CD8-positive, alpha-beta memory T cell (primary cell): ENCODE measurements around the gene PTGR3. TPM values are rescaled to one million over a fixed set of nuclear protein-coding genes. Genes with fewer than 3 reads are reported as not detected.
A peak's percentile ranks its signal among the peaks of the same experiment; 100 is the strongest.

Source experiments
- CTCF ChIA-PET: fragments of 350-600 bp; sonication (Branson Sonifier 250); formaldehyde crosslinking; loops from one replicate; lab custom pipeline; 2021; ENCODE audit warnings: antibody characterized with exemption; lab: Charles Lee
- POLR2A ChIA-PET: fragments of 350-600 bp; sonication (Branson Sonifier 250); formaldehyde crosslinking; loops from one replicate; lab custom pipeline; 2021; ENCODE audit warnings: antibody characterized with exemption; lab: Charles Lee
- DNase-seq, 5 donors: peaks; one replicate each; pipeline versions ENCODE4 v3.0.0 to v3.0.0-alpha.2; 2020 to 2022; ENCODE audit warnings: mixed read lengths in 1 of 5
- H3K27ac ChIP-seq: one replicate; pipeline ENCODE4 v1.7.0; 2013; ENCODE audit warnings: low read depth, mild to moderate bottlenecking, low read length, moderate library complexity
- H3K27me3 ChIP-seq: 2 replicates; pipeline ENCODE4 v1.7.0; 2013; ENCODE audit warnings: low read length, mild to moderate bottlenecking; ENCODE audit not compliant: insufficient read depth, poor library complexity, severe bottlenecking
- H3K36me3 ChIP-seq: 2 replicates; pipeline ENCODE4 v1.7.0; 2013; ENCODE audit warnings: mild to moderate bottlenecking, low read length, moderate library complexity; ENCODE audit not compliant: insufficient read depth
- H3K4me1 ChIP-seq: 2 replicates; pipeline ENCODE4 v1.7.0; 2013; ENCODE audit warnings: mild to moderate bottlenecking, low read length, moderate library complexity; ENCODE audit not compliant: insufficient read depth
- H3K4me3 ChIP-seq: 2 replicates; pipeline ENCODE4 v1.7.0; 2013; ENCODE audit warnings: mild to moderate bottlenecking, low read length
- H3K9me3 ChIP-seq: 2 replicates; pipeline ENCODE4 v1.7.0; 2013; ENCODE audit warnings: mild to moderate bottlenecking, low read length
- H3K27ac Mint-ChIP-seq, 8 donors: one replicate each; pipeline ENCODE4 v1.8.0; 2020 to 2021; ENCODE audit warnings: mixed read lengths in 8 of 8, mild to moderate bottlenecking in 6 of 8, inconsistent platforms in 3 of 8, moderate library complexity in 3 of 8
- H3K27me3 Mint-ChIP-seq, 2 donors: one replicate each; pipeline ENCODE4 v1.8.0; 2020 to 2021; ENCODE audit warnings: mixed read lengths in 2 of 2, mild to moderate bottlenecking in 1 of 2, moderate library complexity in 1 of 2
- H3K36me3 Mint-ChIP-seq, 3 donors: one replicate each; pipeline ENCODE4 v1.8.0; 2020 to 2021; ENCODE audit warnings: mixed read lengths in 3 of 3, inconsistent platforms in 1 of 3, mild to moderate bottlenecking in 1 of 3
- H3K4me1 Mint-ChIP-seq, 3 donors: one replicate each; pipeline ENCODE4 v1.8.0; 2020 to 2021; ENCODE audit warnings: mixed read lengths in 3 of 3, inconsistent platforms in 1 of 3, mild to moderate bottlenecking in 1 of 3
- H3K4me3 Mint-ChIP-seq, 7 donors: one replicate each; pipeline ENCODE4 v1.8.0; 2020 to 2021; ENCODE audit warnings: mixed read lengths in 7 of 7, mild to moderate bottlenecking in 6 of 7, moderate library complexity in 4 of 7, inconsistent platforms in 2 of 7
- H3K9me3 Mint-ChIP-seq, 5 donors: one replicate each; pipeline ENCODE4 v1.8.0; 2020 to 2022; ENCODE audit warnings: mixed read lengths in 5 of 5, mild to moderate bottlenecking in 3 of 5, moderate library complexity in 2 of 5, inconsistent platforms in 1 of 5
- polyA plus RNA-seq: library from polyadenylated mRNA; unstranded; fragments of 300-500 nt; fragmentation: Illumina TruSeq; gene quantifications from one replicate; pipeline ENCODE4 v1.2.3, GENCODE V29; 2021
- total RNA-seq, 2 experiments: library from RNA; stranded (reverse); gene quantifications; one replicate each; pipeline ENCODE4 v1.2.3, GENCODE V29; 2021

Gene PTGR3
- total and polyA plus RNA-seq, 3 experiments from 2014 or later, result 20.3 to 26.3 (median 25.8) TPM

GRCh38 chr18:75162978-75163377 lies 46.0 kb downstream of the PTGR3 start:
- H3K27ac Mint-ChIP-seq, result no peak overlapping the region
- POLR2A ChIA-PET, result no interaction called here
- no peak for DNase-seq
- Histone ChIP-seq H3K4me3 (no peak overlapping the region), H3K27ac (no peak overlapping the region), H3K27me3 (no peaks in the 10 kb centered on the region), H3K4me1 (no peaks in the 10 kb centered on the region), H3K9me3 (no peaks in the 10 kb centered on the region), H3K36me3 (no peaks in the 10 kb centered on the region)
- CTCF ChIA-PET, result no interaction called here
- peaks cover 0 to 2% (median 2%) of the 10 kb centered on the region in 5 donors for H3K9me3 Mint-ChIP-seq
- peaks cover 10 to 11% (median 10%) of the 10 kb centered on the region in 3 donors for H3K4me1 Mint-ChIP-seq
- peaks cover 0 to 2% (median 0%) of the 10 kb centered on the region in 3 donors for H3K36me3 Mint-ChIP-seq
- peaks cover 1 to 10% of the 10 kb centered on the region in 2 donors for H3K27me3 Mint-ChIP-seq
- no peak overlapping the region for H3K4me3 Mint-ChIP-seq

- H3K36me3 Mint-ChIP-seq, result peaks cover 0 to 2% (median 0%) of the 10 kb centered on the region in 3 donors
- H3K27ac ChIP-seq, result no peak overlapping the region
- H3K4me1 Mint-ChIP-seq, result peaks cover 10 to 11% (median 10%) of the 10 kb centered on the region in 3 donors
- no peak overlapping the region for H3K4me3 ChIP-seq
- H3K36me3 ChIP-seq, result no peaks in the 10 kb centered on the region
- H3K9me3 ChIP-seq, result no peaks in the 10 kb centered on the region
- H3K27me3 ChIP-seq, result no peaks in the 10 kb centered on the region
- ChIA-PET POLR2A (no interaction called here), CTCF (no interaction called here)
- peaks cover 0 to 2% (median 2%) of the 10 kb centered on the region in 5 donors for H3K9me3 Mint-ChIP-seq
- H3K27me3 Mint-ChIP-seq, result peaks cover 1 to 10% of the 10 kb centered on the region in 2 donors
- no peaks in the 10 kb centered on the region for H3K4me1 ChIP-seq
- H3K4me3 Mint-ChIP-seq, result peak overlapping the region in 6 of 7 donors; percentile 32 to 93 (median 86)
- no peak overlapping the region for H3K27ac Mint-ChIP-seq
- DNase-seq, result no peak
Measured at GRCh38 chr18:75162467-75162866, 46.5 kb downstream of the PTGR3 start.

- peak overlapping the region in 6 of 8 donors; percentile 40 to 75 (median 60) for H3K27ac Mint-ChIP-seq
- Histone ChIP-seq H3K27me3 (no peaks in the 10 kb centered on the region), H3K4me3 (peak overlapping the region; percentile 63), H3K9me3 (no peaks in the 10 kb centered on the region), H3K27ac (no peak overlapping the region), H3K36me3 (no peaks in the 10 kb centered on the region), H3K4me1 (no peaks in the 10 kb centered on the region)
- peak in 3 of 5 donors; percentile 19 to 56 (median 46) for DNase-seq
- peaks cover 0 to 2% (median 0%) of the 10 kb centered on the region in 3 donors for H3K36me3 Mint-ChIP-seq
- CTCF ChIA-PET, result interaction anchor here (0.7 to 1.7 kb wide), 2 partner anchors 12 to 259 kb away, joined by 3 to 4 read pairs; no protein-coding TSS in a partner anchor
- peaks cover 0 to 2% (median 2%) of the 10 kb centered on the region in 5 donors for H3K9me3 Mint-ChIP-seq
- H3K4me1 Mint-ChIP-seq, result peaks cover 10 to 11% (median 10%) of the 10 kb centered on the region in 3 donors
- peak overlapping the region; percentile 79 to 93 (median 88) for H3K4me3 Mint-ChIP-seq
- POLR2A ChIA-PET, result no interaction called here
- peaks cover 1 to 5% of the 10 kb centered on the region in 2 donors for H3K27me3 Mint-ChIP-seq
Measured at GRCh38 chr18:75161256-75162028, 47.5 kb downstream of the PTGR3 start.

GRCh38 chr18:75160364-75160763 lies 48.6 kb downstream of the PTGR3 start:
- peaks cover 10 to 11% (median 10%) of the 10 kb centered on the region in 3 donors for H3K4me1 Mint-ChIP-seq
- H3K36me3 Mint-ChIP-seq, result peaks cover 0 to 2% (median 0%) of the 10 kb centered on the region in 3 donors
- no peak for DNase-seq
- ChIA-PET POLR2A (no interaction called here), CTCF (interaction anchor here (1.7 kb wide), 1 partner anchor 13 kb away, joined by 4 read pairs; no protein-coding TSS in a partner anchor)
- Histone ChIP-seq H3K27ac (no peak overlapping the region), H3K4me3 (no peak overlapping the region), H3K9me3 (no peaks in the 10 kb centered on the region), H3K4me1 (no peaks in the 10 kb centered on the region), H3K27me3 (no peaks in the 10 kb centered on the region), H3K36me3 (no peaks in the 10 kb centered on the region)
- H3K4me3 Mint-ChIP-seq, result peak overlapping the region in 5 of 7 donors; percentile 29 to 68 (median 44)
- H3K9me3 Mint-ChIP-seq, result peaks cover 0 to 2% (median 2%) of the 10 kb centered on the region in 5 donors
- peaks cover 5% of the 10 kb centered on the region in 2 donors for H3K27me3 Mint-ChIP-seq
- no peak overlapping the region for H3K27ac Mint-ChIP-seq

- Mint-ChIP-seq H3K27me3 (peaks cover 5% of the 10 kb centered on the region in 2 donors), H3K9me3 (peaks cover 0 to 2% (median 2%) of the 10 kb centered on the region in 5 donors), H3K4me3 (peak overlapping the region in 4 of 7 donors; percentile 29 to 54 (median 44)), H3K27ac (no peak overlapping the region), H3K36me3 (peaks cover 0 to 2% (median 0%) of the 10 kb centered on the region in 3 donors), H3K4me1 (peaks cover 10 to 11% (median 10%) of the 10 kb centered on the region in 3 donors)
- CTCF ChIA-PET, result interaction anchor here (1.7 kb wide), 1 partner anchor 14 kb away, joined by 4 read pairs; no protein-coding TSS in a partner anchor
- Histone ChIP-seq H3K4me1 (no peaks in the 10 kb centered on the region), H3K9me3 (no peaks in the 10 kb centered on the region), H3K27ac (no peak overlapping the region), H3K4me3 (no peak overlapping the region), H3K27me3 (no peaks in the 10 kb centered on the region), H3K36me3 (no peaks in the 10 kb centered on the region)
- POLR2A ChIA-PET, result interaction anchor here (0.6 kb wide), 1 partner anchor 786 kb away, joined by 4 read pairs; no protein-coding TSS in a partner anchor
- DNase-seq, result no peak
Measured at GRCh38 chr18:75159646-75160356, 49.1 kb downstream of the PTGR3 start.

- POLR2A ChIA-PET, result interaction anchor here (0.6 kb wide), 1 partner anchor 786 kb away, joined by 4 read pairs; no protein-coding TSS in a partner anchor
- H3K27ac Mint-ChIP-seq, result peak overlapping the region in 1 of 8 donors; percentile 7
Measured at GRCh38 chr18:75159238-75159518, 49.8 kb downstream of the PTGR3 start.

More at GRCh38 chr18:75159238-75159518, 49.8 kb downstream of the PTGR3 start:
- Histone ChIP-seq H3K4me3 (no peak overlapping the region), H3K9me3 (no peaks in the 10 kb centered on the region), H3K27me3 (no peaks in the 10 kb centered on the region), H3K27ac (no peak overlapping the region), H3K4me1 (no peaks in the 10 kb centered on the region), H3K36me3 (no peaks in the 10 kb centered on the region)
- H3K36me3 Mint-ChIP-seq, result peaks cover 0 to 2% (median 0%) of the 10 kb centered on the region in 3 donors
- H3K9me3 Mint-ChIP-seq, result peaks cover 0 to 2% (median under 1%) of the 10 kb centered on the region in 5 donors
- H3K4me3 Mint-ChIP-seq, result peak overlapping the region in 1 of 7 donors; percentile 49
- no peak for DNase-seq
- CTCF ChIA-PET, result no interaction called here
- H3K4me1 Mint-ChIP-seq, result peaks cover 10 to 11% (median 10%) of the 10 kb centered on the region in 3 donors
- peaks cover 5% of the 10 kb centered on the region in 2 donors for H3K27me3 Mint-ChIP-seq
